GM12878 (cell line): ENCODE data around the gene KIF26A. TPM values are rescaled to one million over a fixed set of nuclear protein-coding genes. Genes with fewer than 3 reads are reported as not detected.

ENCODE experiments used
- ATAC-seq: fragments of 200-7000 bp; cut with Tn5 transposase; 3 replicates; pipeline ENCODE4 v1.9.1; 2020; ENCODE audit warnings: mild to moderate bottlenecking, moderate library complexity
- BruUV-seq: library from RNA; stranded (reverse); fragments of 400-500 nt; replicated peaks from 2 replicates; lab custom pipeline; 2021; lab: Mats Ljungman, UMichigan
- CTCF ChIA-PET: fragments of 300-600 bp; sonication (Branson Sonifier 250); formaldehyde crosslinking; extraction: SDS; loops from one replicate; lab custom pipeline; 2021; ENCODE audit warnings: inconsistent platforms; lab: Yijun Ruan, JAX
- POLR2A ChIA-PET: fragments of 350-600 bp; formaldehyde crosslinking; extraction: SDS; loops from one replicate; lab custom pipeline; 2021; ENCODE audit warnings: inconsistent platforms; lab: Charles Lee
- RAD21 ChIA-PET: fragments of 300-600 bp; sonication (Branson Sonifier 250); formaldehyde crosslinking; loops from one replicate; lab custom pipeline; 2023; ENCODE audit warnings: antibody characterized with exemption; ENCODE audit not compliant: unreplicated experiment; lab: Charles Lee
- SMC1A ChIA-PET: fragments of 300-600 bp; sonication (Branson Sonifier 250); formaldehyde crosslinking; loops from one replicate; lab custom pipeline; 2023; ENCODE audit not compliant: unreplicated experiment, uncharacterized antibody; lab: Charles Lee
- DNase-seq: peaks from one replicate; pipeline ENCODE4 v3.0.0-alpha.2; 2011; ENCODE audit warnings: low read depth, low spot score
- FAIRE-seq: peaks from 3 replicates; lab custom pipeline; 2011; peaks lifted over from hg19 to GRCh38; lab: Jason Lieb, UNC
- H2AFZ ChIP-seq: 2 replicates; pipeline ENCODE4 v1.6.0; 2011; ENCODE audit warnings: low read depth, low read length, control low read depth; ENCODE audit not compliant: control insufficient read depth
- H3K27ac ChIP-seq: 2 replicates; pipeline ENCODE4 v1.5.1; 2011; ENCODE audit warnings: control low read depth; ENCODE audit not compliant: control insufficient read depth, insufficient read depth
- H3K27me3 ChIP-seq, 2 experiments: replicated peaks in 1 of 2; 2 replicates each; pipeline versions ENCODE4 v1.6.0 to v1.6.1; 2011; ENCODE audit warnings: low read length in 1 of 2; ENCODE audit not compliant: control insufficient read depth in 2 of 2, insufficient read depth in 2 of 2
- H3K36me3 ChIP-seq, 2 experiments: 2 replicates each; pipeline ENCODE4 v1.5.1; 2011; ENCODE audit warnings: low read length in 1 of 2; ENCODE audit not compliant: control insufficient read depth in 2 of 2, insufficient read depth in 2 of 2
- H3K4me1 ChIP-seq: 2 replicates; pipeline ENCODE4 v1.6.1; 2011; ENCODE audit warnings: mild to moderate bottlenecking, low read length, moderate library complexity, mixed read lengths; ENCODE audit not compliant: control insufficient read depth, insufficient read depth
- H3K4me2 ChIP-seq: 2 replicates; pipeline ENCODE4 v1.6.0; 2011; ENCODE audit warnings: control low read depth; ENCODE audit not compliant: control insufficient read depth, insufficient read depth
- H3K4me3 ChIP-seq: fragments of 200-600 bp; sonication (generic); 2 replicates; pipeline ENCODE4 v1.5.1; 2016
- H3K79me2 ChIP-seq: 2 replicates; pipeline ENCODE4 v1.6.0; 2011; ENCODE audit warnings: low read length; ENCODE audit not compliant: control insufficient read depth, insufficient read depth
- H3K9ac ChIP-seq: 2 replicates; pipeline ENCODE4 v1.8.0; 2011; ENCODE audit warnings: low read length, control low read depth, mixed read lengths; ENCODE audit not compliant: control insufficient read depth, insufficient read depth
- H3K9me3 ChIP-seq: replicated peaks from 3 replicates; pipeline ENCODE4 v1.5.1; 2011; ENCODE audit warnings: mild to moderate bottlenecking, low read length; ENCODE audit not compliant: control insufficient read depth, insufficient read depth
- H4K20me1 ChIP-seq: 2 replicates; pipeline ENCODE4 v1.6.0; 2011; ENCODE audit not compliant: control insufficient read depth, insufficient read depth
- CREM ChIP-seq: IDR thresholded peaks from 2 replicates; pipeline ENCODE4 v1.6.1; 2014; ENCODE audit warnings: antibody characterized with exemption, low read depth
- EGR1 ChIP-seq, 2 experiments: IDR thresholded peaks; 1 replicate in 1 of 2; 2 replicates in 1 of 2; pipeline ENCODE4 v1.6.1; 2011 to 2012; ENCODE audit warnings: low read depth in 2 of 2, low read length in 2 of 2, borderline replicate concordance in 1 of 2, mild to moderate bottlenecking in 1 of 2, moderate library complexity in 1 of 2
- FOS ChIP-seq: IDR thresholded peaks from 3 replicates; pipeline ENCODE4 v1.6.1; 2011; ENCODE audit warnings: borderline replicate concordance; ENCODE audit not compliant: insufficient read length; ENCODE audit errors: extremely low read depth
- GATAD2B ChIP-seq: fragments of 450-650 bp; conservative IDR thresholded peaks from 2 replicates; pipeline ENCODE4 v1.6.1; 2017; ENCODE audit warnings: low read depth, mild to moderate bottlenecking, moderate library complexity
- HSF1 ChIP-seq: fragments of 150-350 bp; IDR thresholded peaks from 2 replicates; pipeline ENCODE4 v1.6.1; 2014; ENCODE audit warnings: mild to moderate bottlenecking, low read depth, low read length
- IKZF2 ChIP-seq, 2 experiments: fragments of 450-650 bp; IDR thresholded peaks; 2 replicates each; pipeline ENCODE4 v1.6.1; 2017; ENCODE audit warnings: mild to moderate bottlenecking in 2 of 2, moderate library complexity in 2 of 2
- IRF4 ChIP-seq: IDR thresholded peaks from 2 replicates; pipeline ENCODE4 v1.6.1; 2011; ENCODE audit warnings: low read depth, low read length
- RAD21 ChIP-seq: IDR thresholded peaks from 2 replicates; pipeline ENCODE4 v1.6.1; 2011; ENCODE audit warnings: mild to moderate bottlenecking, low read depth, low read length, moderate library complexity; ENCODE audit not compliant: insufficient read depth
- SRF ChIP-seq, 2 experiments: IDR thresholded peaks; 2 replicates each; pipeline ENCODE4 v1.6.1; 2011; ENCODE audit warnings: low read depth in 2 of 2, low read length in 2 of 2, mild to moderate bottlenecking in 1 of 2, moderate library complexity in 1 of 2
- TAF1 ChIP-seq: IDR thresholded peaks from 2 replicates; pipeline ENCODE4 v1.6.1; 2011; ENCODE audit warnings: mild to moderate bottlenecking, low read depth, low read length, borderline replicate concordance
- TCF7 ChIP-seq: IDR thresholded peaks from 2 replicates; pipeline ENCODE4 v1.6.1; 2014; ENCODE audit warnings: antibody characterized with exemption, borderline replicate concordance
- YY1 ChIP-seq: IDR thresholded peaks from 2 replicates; pipeline ENCODE4 v1.6.1; 2011; ENCODE audit warnings: low read depth, mild to moderate bottlenecking, low read length
- ZNF24 ChIP-seq: fragments of 450-650 bp; IDR thresholded peaks from 2 replicates; pipeline ENCODE4 v1.6.1; 2017; ENCODE audit warnings: antibody characterized with exemption, mild to moderate bottlenecking
- WGBS: methylation state at CpG from one replicate; pipeline ENCODE4 v1.1.6; 2016; ENCODE audit warnings: low lambda C conversion rate; ENCODE audit not compliant: insufficient replicate concordance, insufficient coverage; ENCODE audit errors: missing lambda C conversion rate; 5-methylcytosine and 5-hydroxymethylcytosine counted together
- in situ Hi-C: fragments of 300-500 bp; cut with MboI; formaldehyde crosslinking; loops from 9 replicates; pipeline ENCODE4 v1.14.3; 2018; ENCODE audit warnings: mixed read lengths
- intact Hi-C: fragments of 100-400 bp; cut with micrococcal nuclease; formaldehyde crosslinking; loops from one replicate; pipeline ENCODE4 v1.14.2; 2022; ENCODE audit not compliant: unreplicated experiment
- polyA plus RNA-seq, 11 experiments: library from polyadenylated mRNA; depleted of rRNA in 4 of 11; unstranded in 6 of 11; stranded (reverse) in 5 of 11; fragments of >200 nt; fragmentation: Nextera tagmentation in 4 of 11; fragmentation: Illumina TruSeq in 1 of 11; extraction: Ambion mirVana in 4 of 11; extraction: Trizol in 1 of 11; gene quantifications; 1 replicate in 1 of 11; 2 replicates in 10 of 11; pipeline versions ENCODE4 v1.2.1 to v1.2.3, GENCODE V29; 2011 to 2016; ENCODE audit warnings: inconsistent platforms in 2 of 11, missing spikeins in 2 of 11, low read depth in 1 of 11
- total RNA-seq, 4 experiments: library from RNA; depleted of rRNA in 3 of 4; stranded (reverse); fragments of >200 nt in 3 of 4; fragmentation: Illumina TruSeq in 1 of 4; extraction: Trizol in 1 of 4; gene quantifications; 2 replicates each; pipeline versions ENCODE4 v1.2.1 to v1.2.3, GENCODE V29; 2013 to 2021
- TF ChIP-seq, protein P1 (sequence below): IDR thresholded peaks from 2 replicates; pipeline ENCODE4 v1.6.1; 2012; ENCODE audit warnings: improper control_type of control experiment, low read depth, low read length; ENCODE audit not compliant: insufficient replicate concordance
- TF ChIP-seq, protein P2 (sequence below): fragments of 450-650 bp; IDR thresholded peaks from 2 replicates; pipeline ENCODE4 v1.6.1; 2017; ENCODE audit warnings: mild to moderate bottlenecking, moderate library complexity

KIF26A gene
- total and polyA plus RNA-seq, 10 of the 15 experiments (the other 5 are each of a cell fraction or from before 2014, with no cell fraction given) = 0.05 TPM; not detected in 9

GRCh38 chr14:104121142-104121541 is 17.2 kb upstream of the KIF26A start:
- no TSS peak for BruUV-seq
- Histone ChIP-seq H3K4me2 (no peak overlapping the region), H3K9me3 (no peaks in the 10 kb centered on the region), H3K4me3 (no peak overlapping the region), H4K20me1 (no peaks in the 10 kb centered on the region), H3K27me3 (no peaks in the 10 kb centered on the region; a peak in 1 of 4 replicates), H2AFZ (no peak overlapping the region), H3K36me3 (no peaks in the 10 kb centered on the region), H3K4me1 (no peaks in the 10 kb centered on the region), H3K79me2 (no peaks in the 10 kb centered on the region), H3K27ac (no peak overlapping the region), H3K9ac (no peak overlapping the region)
- intact Hi-C loops (no loop called here), in situ Hi-C loops (no loop called here)
- POLR2A ChIA-PET = no interaction called here
- CTCF ChIA-PET = interaction anchor here (1.0 kb wide), 1 partner anchor 43 kb away, joined by 4 read pairs; no protein-coding TSS in a partner anchor
- SMC1A ChIA-PET = no interaction called here
- RAD21 ChIA-PET = no interaction called here
- WGBS = 13% methylated on average over 5 of the region's 5 CpGs
- DNase-seq (no peak), FAIRE-seq (no peak), ATAC-seq (no peak)
- TF ChIP-seq YY1 (no peak), HSF1 (no peak), ZNF24 (no peak), TCF7 (no peak), CREM (no peak), EGR1 (IDR thresholded peaks at IDR 0.05; ENCODE audit: borderline replicate concordance in 1 of 2, low read depth in 2 of 2, low read length in 2 of 2) (no peak), IKZF2 (IDR thresholded peaks at IDR 0.05) (no peak), IRF4 (no peak), RAD21 (no peak), GATAD2B (no peak), TAF1 (no peak), FOS (no peak), SRF (IDR thresholded peaks at IDR 0.05; ENCODE audit: low read depth in 2 of 2, low read length in 2 of 2) (no peak)
- TF ChIP-seq, protein P1, sequence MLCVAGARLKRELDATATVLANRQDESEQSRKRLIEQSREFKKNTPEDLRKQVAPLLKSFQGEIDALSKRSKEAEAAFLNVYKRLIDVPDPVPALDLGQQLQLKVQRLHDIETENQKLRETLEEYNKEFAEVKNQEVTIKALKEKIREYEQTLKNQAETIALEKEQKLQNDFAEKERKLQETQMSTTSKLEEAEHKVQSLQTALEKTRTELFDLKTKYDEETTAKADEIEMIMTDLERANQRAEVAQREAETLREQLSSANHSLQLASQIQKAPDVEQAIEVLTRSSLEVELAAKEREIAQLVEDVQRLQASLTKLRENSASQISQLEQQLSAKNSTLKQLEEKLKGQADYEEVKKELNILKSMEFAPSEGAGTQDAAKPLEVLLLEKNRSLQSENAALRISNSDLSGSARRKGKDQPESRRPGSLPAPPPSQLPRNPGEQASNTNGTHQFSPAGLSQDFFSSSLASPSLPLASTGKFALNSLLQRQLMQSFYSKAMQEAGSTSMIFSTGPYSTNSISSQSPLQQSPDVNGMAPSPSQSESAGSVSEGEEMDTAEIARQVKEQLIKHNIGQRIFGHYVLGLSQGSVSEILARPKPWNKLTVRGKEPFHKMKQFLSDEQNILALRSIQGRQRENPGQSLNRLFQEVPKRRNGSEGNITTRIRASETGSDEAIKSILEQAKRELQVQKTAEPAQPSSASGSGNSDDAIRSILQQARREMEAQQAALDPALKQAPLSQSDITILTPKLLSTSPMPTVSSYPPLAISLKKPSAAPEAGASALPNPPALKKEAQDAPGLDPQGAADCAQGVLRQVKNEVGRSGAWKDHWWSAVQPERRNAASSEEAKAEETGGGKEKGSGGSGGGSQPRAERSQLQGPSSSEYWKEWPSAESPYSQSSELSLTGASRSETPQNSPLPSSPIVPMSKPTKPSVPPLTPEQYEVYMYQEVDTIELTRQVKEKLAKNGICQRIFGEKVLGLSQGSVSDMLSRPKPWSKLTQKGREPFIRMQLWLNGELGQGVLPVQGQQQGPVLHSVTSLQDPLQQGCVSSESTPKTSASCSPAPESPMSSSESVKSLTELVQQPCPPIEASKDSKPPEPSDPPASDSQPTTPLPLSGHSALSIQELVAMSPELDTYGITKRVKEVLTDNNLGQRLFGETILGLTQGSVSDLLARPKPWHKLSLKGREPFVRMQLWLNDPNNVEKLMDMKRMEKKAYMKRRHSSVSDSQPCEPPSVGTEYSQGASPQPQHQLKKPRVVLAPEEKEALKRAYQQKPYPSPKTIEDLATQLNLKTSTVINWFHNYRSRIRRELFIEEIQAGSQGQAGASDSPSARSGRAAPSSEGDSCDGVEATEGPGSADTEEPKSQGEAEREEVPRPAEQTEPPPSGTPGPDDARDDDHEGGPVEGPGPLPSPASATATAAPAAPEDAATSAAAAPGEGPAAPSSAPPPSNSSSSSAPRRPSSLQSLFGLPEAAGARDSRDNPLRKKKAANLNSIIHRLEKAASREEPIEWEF = no peak
- TF ChIP-seq, protein P2, sequence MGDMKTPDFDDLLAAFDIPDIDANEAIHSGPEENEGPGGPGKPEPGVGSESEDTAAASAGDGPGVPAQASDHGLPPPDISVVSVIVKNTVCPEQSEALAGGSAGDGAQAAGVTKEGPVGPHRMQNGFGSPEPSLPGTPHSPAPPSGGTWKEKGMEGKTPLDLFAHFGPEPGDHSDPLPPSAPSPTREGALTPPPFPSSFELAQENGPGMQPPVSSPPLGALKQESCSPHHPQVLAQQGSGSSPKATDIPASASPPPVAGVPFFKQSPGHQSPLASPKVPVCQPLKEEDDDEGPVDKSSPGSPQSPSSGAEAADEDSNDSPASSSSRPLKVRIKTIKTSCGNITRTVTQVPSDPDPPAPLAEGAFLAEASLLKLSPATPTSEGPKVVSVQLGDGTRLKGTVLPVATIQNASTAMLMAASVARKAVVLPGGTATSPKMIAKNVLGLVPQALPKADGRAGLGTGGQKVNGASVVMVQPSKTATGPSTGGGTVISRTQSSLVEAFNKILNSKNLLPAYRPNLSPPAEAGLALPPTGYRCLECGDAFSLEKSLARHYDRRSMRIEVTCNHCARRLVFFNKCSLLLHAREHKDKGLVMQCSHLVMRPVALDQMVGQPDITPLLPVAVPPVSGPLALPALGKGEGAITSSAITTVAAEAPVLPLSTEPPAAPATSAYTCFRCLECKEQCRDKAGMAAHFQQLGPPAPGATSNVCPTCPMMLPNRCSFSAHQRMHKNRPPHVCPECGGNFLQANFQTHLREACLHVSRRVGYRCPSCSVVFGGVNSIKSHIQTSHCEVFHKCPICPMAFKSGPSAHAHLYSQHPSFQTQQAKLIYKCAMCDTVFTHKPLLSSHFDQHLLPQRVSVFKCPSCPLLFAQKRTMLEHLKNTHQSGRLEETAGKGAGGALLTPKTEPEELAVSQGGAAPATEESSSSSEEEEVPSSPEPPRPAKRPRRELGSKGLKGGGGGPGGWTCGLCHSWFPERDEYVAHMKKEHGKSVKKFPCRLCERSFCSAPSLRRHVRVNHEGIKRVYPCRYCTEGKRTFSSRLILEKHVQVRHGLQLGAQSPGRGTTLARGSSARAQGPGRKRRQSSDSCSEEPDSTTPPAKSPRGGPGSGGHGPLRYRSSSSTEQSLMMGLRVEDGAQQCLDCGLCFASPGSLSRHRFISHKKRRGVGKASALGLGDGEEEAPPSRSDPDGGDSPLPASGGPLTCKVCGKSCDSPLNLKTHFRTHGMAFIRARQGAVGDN = no peak
